Endothelial cell of umbilical vein (primary cell): Measurements from ENCODE around the gene KHDC1L. TPM values are rescaled to one million over a fixed set of nuclear protein-coding genes. Genes with fewer than 3 reads are reported as not detected.

Source experiments
- BruUV-seq: library from RNA; stranded (reverse); fragments of 400-500 nt; replicated peaks from 2 replicates; lab custom pipeline; 2021; lab: Mats Ljungman, UMichigan
- CTCF ChIA-PET: fragments of 300-600, 350-600 bp; sonication (Branson Sonifier 250); formaldehyde crosslinking; loops from one replicate; lab custom pipeline; 2021; ENCODE audit warnings: antibody characterized with exemption, inconsistent platforms; lab: Charles Lee
- POLR2A ChIA-PET: fragments of 300-600, 350-600 bp; sonication (Branson Sonifier 250); formaldehyde crosslinking; loops from one replicate; lab custom pipeline; 2021; ENCODE audit warnings: antibody characterized with exemption, inconsistent platforms; lab: Charles Lee
- DNase-seq: peaks from one replicate; pipeline ENCODE4 v3.0.0-alpha.2; 2011; ENCODE audit warnings: low read depth, low spot score
- FAIRE-seq: peaks from 2 replicates; lab custom pipeline; 2011; peaks lifted over from hg19 to GRCh38; lab: Jason Lieb, UNC
- H2AFZ ChIP-seq: 2 replicates; pipeline ENCODE4 v1.6.0; 2012; ENCODE audit warnings: low read depth, low read length, control low read depth, inconsistent platforms
- H3K27ac ChIP-seq: 2 replicates; pipeline ENCODE4 v1.5.1; 2011; ENCODE audit warnings: low read depth, mild to moderate bottlenecking, control low read depth, low read length, moderate library complexity; ENCODE audit not compliant: insufficient read depth
- H3K27me3 ChIP-seq, 2 experiments: 2 replicates each; pipeline versions ENCODE4 v1.6.0 to v1.6.1; 2011; ENCODE audit warnings: low read length in 2 of 2, mixed read lengths in 1 of 2; ENCODE audit not compliant: control insufficient read depth in 2 of 2, insufficient read depth in 2 of 2
- H3K36me3 ChIP-seq, 2 experiments: 2 replicates in 1 of 2; 3 replicates in 1 of 2; pipeline ENCODE4 v1.5.1; 2011; ENCODE audit warnings: low read length in 2 of 2, mild to moderate bottlenecking in 1 of 2, moderate library complexity in 1 of 2; ENCODE audit not compliant: control insufficient read depth in 2 of 2, insufficient read depth in 2 of 2; ENCODE audit errors: extremely low read depth in 1 of 2
- H3K4me1 ChIP-seq: 3 replicates; pipeline ENCODE4 v1.5.1; 2011; ENCODE audit warnings: mild to moderate bottlenecking, low read length; ENCODE audit not compliant: control insufficient read depth, insufficient read depth; ENCODE audit errors: extremely low read depth
- H3K4me2 ChIP-seq: 2 replicates; pipeline ENCODE4 v1.6.1; 2011; ENCODE audit warnings: low read length, control low read depth, mixed read lengths; ENCODE audit not compliant: insufficient read depth
- H3K4me3 ChIP-seq, 3 experiments: fragments of 200-600 bp in 1 of 3; sonication (generic), shearing (Covaris generic) in 1 of 3; replicated peaks in 1 of 3; 2 replicates each; pipeline ENCODE4 v1.5.1; 2011 to 2016; ENCODE audit warnings: control low read depth in 3 of 3, low read length in 3 of 3, mild to moderate bottlenecking in 2 of 3, inconsistent platforms in 1 of 3, low read depth in 1 of 3, moderate library complexity in 1 of 3; ENCODE audit not compliant: insufficient read depth in 1 of 3
- H3K79me2 ChIP-seq: 2 replicates; pipeline ENCODE4 v1.6.0; 2012; ENCODE audit warnings: low read length, inconsistent platforms; ENCODE audit not compliant: control insufficient read depth, insufficient read depth
- H3K9ac ChIP-seq: replicated peaks from 2 replicates; pipeline ENCODE3; 2011; ENCODE audit warnings: low read length, control low read depth; ENCODE audit not compliant: insufficient read depth; ENCODE audit errors: extremely low read depth
- H3K9me1 ChIP-seq: replicated peaks from 3 replicates; pipeline ENCODE4 v1.6.0; 2011; ENCODE audit warnings: mild to moderate bottlenecking, low read length; ENCODE audit not compliant: control insufficient read depth, insufficient read depth; ENCODE audit errors: extremely low read depth
- H3K9me3 ChIP-seq: replicated peaks from 2 replicates; pipeline ENCODE4 v1.5.1; 2012; ENCODE audit warnings: low read length, inconsistent platforms; ENCODE audit not compliant: control insufficient read depth, insufficient read depth
- H4K20me1 ChIP-seq: replicated peaks from 2 replicates; pipeline ENCODE3; 2011; ENCODE audit warnings: mild to moderate bottlenecking, low read length; ENCODE audit not compliant: control insufficient read depth, insufficient read depth; ENCODE audit errors: extremely low read depth
- CTCF ChIP-seq, 2 donors: IDR thresholded peaks; 1 replicate in 1 of 2; 2 replicates in 1 of 2; pipeline ENCODE4 v1.5.1; 2011; ENCODE audit warnings: low read length in 2 of 2, mild to moderate bottlenecking in 2 of 2, moderate library complexity in 2 of 2, control low read depth in 1 of 2, inconsistent platforms in 1 of 2, low read depth in 1 of 2; ENCODE audit not compliant: insufficient read depth in 1 of 2; ENCODE audit errors: extremely low read depth in 1 of 2
- EZH2 ChIP-seq: IDR thresholded peaks from 2 replicates; pipeline ENCODE4 v1.6.1; 2012; ENCODE audit warnings: borderline replicate concordance, low read depth, mild to moderate bottlenecking, moderate library complexity, low read length, inconsistent platforms; ENCODE audit not compliant: severe bottlenecking
- FOS ChIP-seq: IDR thresholded peaks from 2 replicates; pipeline ENCODE4 v1.6.1; 2011; ENCODE audit warnings: mild to moderate bottlenecking, low read length, moderate library complexity, borderline replicate concordance; ENCODE audit not compliant: insufficient read depth
- GATA2 ChIP-seq: IDR thresholded peaks from 2 replicates; pipeline ENCODE4 v1.7.0; 2011; ENCODE audit warnings: low read depth, mild to moderate bottlenecking, moderate library complexity, mixed read lengths, low read length; ENCODE audit not compliant: insufficient read length, insufficient read depth
- JUN ChIP-seq: IDR thresholded peaks from 2 replicates; pipeline ENCODE4 v1.6.1; 2011; ENCODE audit warnings: borderline replicate concordance, low read depth; ENCODE audit not compliant: insufficient read length, insufficient read depth
- MAX ChIP-seq: IDR thresholded peaks from 2 replicates; pipeline ENCODE4 v1.6.1; 2011; ENCODE audit not compliant: insufficient read depth, insufficient read length
- MYC ChIP-seq: IDR thresholded peaks from one replicate; pipeline ENCODE4 v1.6.1; 2011; ENCODE audit warnings: mild to moderate bottlenecking, low read depth, low read length
- POLR2A ChIP-seq: IDR thresholded peaks from 2 replicates; pipeline ENCODE4 v1.6.1; 2012; ENCODE audit warnings: low read depth, mild to moderate bottlenecking, control low read depth, low read length
- POLR2AphosphoS5 ChIP-seq: IDR thresholded peaks from 2 replicates; pipeline ENCODE4 v1.6.1; 2012; ENCODE audit warnings: low read depth, mild to moderate bottlenecking, control low read depth, low read length, moderate library complexity; ENCODE audit not compliant: insufficient read depth
- dilution Hi-C: fragments of 300-500 bp; cut with MboI; formaldehyde crosslinking; loops from one replicate; pipeline ENCODE4 v1.15.0; 2019; ENCODE audit warnings: low sequenced_read_pairs; ENCODE audit not compliant: extremely low pct_ligation_motif_present
- intact Hi-C: fragments of 100-400 bp; cut with micrococcal nuclease; formaldehyde crosslinking; loops from one replicate; pipeline ENCODE4 v1.10.0; 2022
- polyA plus RNA-seq, 4 experiments: library from polyadenylated mRNA; depleted of rRNA in 3 of 4; stranded (reverse) in 3 of 4; unstranded in 1 of 4; fragments of >200 nt; gene quantifications; 2 replicates each; pipeline versions ENCODE4 v1.2.1 to v1.2.3, GENCODE V29; 2011 to 2012; ENCODE audit warnings: missing spikeins in 1 of 4
- total RNA-seq: library from RNA; stranded (reverse); gene quantifications from 2 replicates; pipeline ENCODE4 v1.2.3, GENCODE V29; 2021

KHDC1L gene
- total and polyA plus RNA-seq, 2 donors (not counting 3 experiments of a cell fraction or from before 2014, with no cell fraction given) = 0.15 TPM; not detected in 1

GRCh38 chr6:73250016-73250415, 24.7 kb upstream of the KHDC1L start:
- BruUV-seq = no TSS peak
- Histone ChIP-seq H3K36me3 (no peaks in the 10 kb centered on the region), H3K27ac (no peak overlapping the region), H3K4me2 (no peak overlapping the region), H3K4me3 (no peak overlapping the region), H3K27me3 (peaks cover 4 to 5% of the 10 kb centered on the region in 2 experiments), H3K9me1 (no peaks in the 10 kb centered on the region), H3K9ac (no peak overlapping the region), H3K79me2 (no peaks in the 10 kb centered on the region), H3K4me1 (no peaks in the 10 kb centered on the region), H2AFZ (no peak overlapping the region), H4K20me1 (no peaks in the 10 kb centered on the region), H3K9me3 (no peaks in the 10 kb centered on the region)
- POLR2A ChIA-PET = no interaction called here
- DNase-seq (no peak), FAIRE-seq (no peak)
- no peak for TF ChIP-seq POLR2AphosphoS5
- dilution Hi-C loops (no loop called here), intact Hi-C loops (no loop called here)
- CTCF ChIA-PET = no interaction called here

GRCh38 chr6:73248192-73248903, 23.1 kb upstream of the KHDC1L start:
- POLR2A ChIA-PET = no interaction called here
- intact Hi-C loops (no loop called here), dilution Hi-C loops (no loop called here)
- H4K20me1 ChIP-seq = no peaks in the 10 kb centered on the region
- H3K79me2 ChIP-seq = no peaks in the 10 kb centered on the region
- H3K4me3 ChIP-seq = no peak overlapping the region
- H3K9me3 ChIP-seq = no peaks in the 10 kb centered on the region
- H3K4me2 ChIP-seq = no peak overlapping the region
- TF ChIP-seq FOS (no peak), GATA2 (no peak), POLR2AphosphoS5 (no peak), MAX (no peak), POLR2A (no peak), JUN (no peak), MYC (no peak), EZH2 (no peak), CTCF (IDR thresholded peaks at IDR 0.05; ENCODE audit: extremely low read depth in 1 of 2, insufficient read depth in 1 of 2, low read depth in 1 of 2, low read length in 2 of 2) (no peak)
- no TSS peak for BruUV-seq
- H3K27me3 ChIP-seq = peaks cover 4 to 5% of the 10 kb centered on the region in 2 experiments
- no peak overlapping the region for H3K27ac ChIP-seq
- no peaks in the 10 kb centered on the region for H3K36me3 ChIP-seq
- no peak for FAIRE-seq
- CTCF ChIA-PET = no interaction called here
- H2AFZ ChIP-seq = no peak overlapping the region
- DNase-seq = no peak
- H3K4me1 ChIP-seq = no peaks in the 10 kb centered on the region
- H3K9me1 ChIP-seq = no peaks in the 10 kb centered on the region
- H3K9ac ChIP-seq = no peak overlapping the region
